Panc1 (cell line): ENCODE measurements around the gene PTGFR.

Experiments used
- POLR2AphosphoS5 ChIP-seq: IDR thresholded peaks from 2 replicates; pipeline ENCODE4 v1.6.1; 2012; ENCODE audit warnings: mild to moderate bottlenecking, low read depth, low read length, moderate library complexity
- TF ChIP-seq, protein P1 (sequence below): fragments of 450-650 bp; IDR thresholded peaks from 2 replicates; pipeline ENCODE4 v1.5.1; 2017; ENCODE audit warnings: mild to moderate bottlenecking

DNA sequence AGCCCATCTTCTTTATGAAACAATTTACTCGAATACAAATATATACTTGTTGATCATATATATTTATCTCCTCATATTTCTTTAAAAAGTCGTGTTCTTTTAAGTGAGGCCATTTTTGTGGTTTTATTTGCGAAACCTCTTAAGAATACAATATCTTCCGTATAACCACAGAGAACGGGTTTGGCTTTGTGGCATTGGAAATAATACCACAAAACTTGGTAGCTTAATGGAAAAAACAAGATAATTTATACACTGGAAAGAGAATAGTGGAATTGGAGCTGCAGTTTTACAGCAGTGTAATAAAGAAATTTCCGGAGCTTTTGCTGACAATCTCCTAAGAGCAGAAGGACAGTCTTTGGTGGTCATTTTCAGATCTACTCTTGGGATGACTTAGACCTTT is 29.4 kb downstream of the PTGFR start:
- no peak for TF ChIP-seq POLR2AphosphoS5
- TF ChIP-seq, protein P1, sequence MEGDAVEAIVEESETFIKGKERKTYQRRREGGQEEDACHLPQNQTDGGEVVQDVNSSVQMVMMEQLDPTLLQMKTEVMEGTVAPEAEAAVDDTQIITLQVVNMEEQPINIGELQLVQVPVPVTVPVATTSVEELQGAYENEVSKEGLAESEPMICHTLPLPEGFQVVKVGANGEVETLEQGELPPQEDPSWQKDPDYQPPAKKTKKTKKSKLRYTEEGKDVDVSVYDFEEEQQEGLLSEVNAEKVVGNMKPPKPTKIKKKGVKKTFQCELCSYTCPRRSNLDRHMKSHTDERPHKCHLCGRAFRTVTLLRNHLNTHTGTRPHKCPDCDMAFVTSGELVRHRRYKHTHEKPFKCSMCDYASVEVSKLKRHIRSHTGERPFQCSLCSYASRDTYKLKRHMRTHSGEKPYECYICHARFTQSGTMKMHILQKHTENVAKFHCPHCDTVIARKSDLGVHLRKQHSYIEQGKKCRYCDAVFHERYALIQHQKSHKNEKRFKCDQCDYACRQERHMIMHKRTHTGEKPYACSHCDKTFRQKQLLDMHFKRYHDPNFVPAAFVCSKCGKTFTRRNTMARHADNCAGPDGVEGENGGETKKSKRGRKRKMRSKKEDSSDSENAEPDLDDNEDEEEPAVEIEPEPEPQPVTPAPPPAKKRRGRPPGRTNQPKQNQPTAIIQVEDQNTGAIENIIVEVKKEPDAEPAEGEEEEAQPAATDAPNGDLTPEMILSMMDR = no peak
